Kidney (tissue), 14 donors: ENCODE data around the gene SPRED3. TPM values are rescaled to one million over a fixed set of nuclear protein-coding genes. Genes with fewer than 3 reads are reported as not detected.

ENCODE experiments used
- DNase-seq, 5 donors: peaks; one replicate each; pipeline ENCODE4 v3.0.0-alpha.2; 2013 to 2020
- FAIRE-seq: peaks from 2 replicates; lab custom pipeline; 2012; peaks lifted over from hg19 to GRCh38; lab: Jason Lieb, UNC
- H3K27ac ChIP-seq, 2 donors: one replicate each; pipeline ENCODE4 v1.7.0; 2013; ENCODE audit warnings: low read depth in 2 of 2, low read length in 2 of 2, inconsistent platforms in 1 of 2
- H3K27me3 ChIP-seq: one replicate; pipeline ENCODE4 v1.7.1; 2013; ENCODE audit warnings: low read length, inconsistent platforms; ENCODE audit not compliant: control insufficient read depth, insufficient read depth
- H3K36me3 ChIP-seq, 3 donors: one replicate each; pipeline versions ENCODE4 v1.7.0 to v1.7.1; 2013; ENCODE audit warnings: low read length in 3 of 3, control low read depth in 1 of 3, inconsistent platforms in 1 of 3; ENCODE audit not compliant: insufficient read depth in 3 of 3, control insufficient read depth in 2 of 3
- H3K4me1 ChIP-seq, 3 donors: one replicate each; pipeline versions ENCODE4 v1.7.0 to v1.7.1; 2013; ENCODE audit warnings: low read length in 3 of 3, inconsistent platforms in 1 of 3, low read depth in 1 of 3; ENCODE audit not compliant: control insufficient read depth in 2 of 3, insufficient read depth in 2 of 3
- H3K4me3 ChIP-seq, 3 donors: one replicate each; pipeline versions ENCODE4 v1.7.0 to v1.8.1; 2013; ENCODE audit warnings: low read length in 3 of 3, control low read depth in 1 of 3, inconsistent platforms in 1 of 3
- H3K9ac ChIP-seq, 3 donors: one replicate each; pipeline versions ENCODE4 v1.7.0 to v1.7.1; 2013; ENCODE audit warnings: low read length in 3 of 3, control low read depth in 1 of 3, inconsistent platforms in 1 of 3
- H3K9me3 ChIP-seq, 3 donors: one replicate each; pipeline versions ENCODE4 v1.7.0 to v1.7.1; 2013; ENCODE audit warnings: low read length in 3 of 3, control low read depth in 1 of 3, inconsistent platforms in 1 of 3; ENCODE audit not compliant: control insufficient read depth in 2 of 3, insufficient read depth in 1 of 3
- intact Hi-C: fragments of 100-400 bp; cut with DNase I; formaldehyde crosslinking; loops from one replicate; pipeline ENCODE4 v1.11.1; 2022
- polyA plus RNA-seq: library from polyadenylated mRNA; stranded (reverse); fragments of 350-450 nt; fragmentation: Illumina TruSeq; extraction: RNeasy Lipid Tissue Mini Kit (QIAGEN cat#74804); gene quantifications from one replicate; pipeline ENCODE4 v1.2.3, GENCODE V29; 2014; ENCODE audit warnings: low read depth, low replicate concordance; ENCODE audit not compliant: insufficient read depth
- total RNA-seq: library from RNA; stranded (reverse); fragmentation: NEBNext Ultra II Directional; extraction: Animal tissue kit (Norgen Biotek cat#: 25700); gene quantifications from one replicate; pipeline ENCODE4 v1.2.1, GENCODE V29; 2021
- TF ChIP-seq, protein P1 (sequence below): IDR thresholded peaks from 3 replicates; pipeline ENCODE4 v1.5.1; 2012; ENCODE audit warnings: mild to moderate bottlenecking, moderate library complexity, borderline replicate concordance; ENCODE audit not compliant: insufficient read depth; ENCODE audit errors: extremely low read depth
- donor health status: control.
- donor health status: control.
- donor health status: control.
- donor health status: control.
- donor health status: control.
- donor health status: DM: yes; HTN: yes; CAD: no.
- donor health status: Normal renal cell carcinoma (clear cell type).

The SPRED3 gene
- total and polyA plus RNA-seq, 2 donors from 2014 or later = 0.17 to 8.7 TPM

DNA sequence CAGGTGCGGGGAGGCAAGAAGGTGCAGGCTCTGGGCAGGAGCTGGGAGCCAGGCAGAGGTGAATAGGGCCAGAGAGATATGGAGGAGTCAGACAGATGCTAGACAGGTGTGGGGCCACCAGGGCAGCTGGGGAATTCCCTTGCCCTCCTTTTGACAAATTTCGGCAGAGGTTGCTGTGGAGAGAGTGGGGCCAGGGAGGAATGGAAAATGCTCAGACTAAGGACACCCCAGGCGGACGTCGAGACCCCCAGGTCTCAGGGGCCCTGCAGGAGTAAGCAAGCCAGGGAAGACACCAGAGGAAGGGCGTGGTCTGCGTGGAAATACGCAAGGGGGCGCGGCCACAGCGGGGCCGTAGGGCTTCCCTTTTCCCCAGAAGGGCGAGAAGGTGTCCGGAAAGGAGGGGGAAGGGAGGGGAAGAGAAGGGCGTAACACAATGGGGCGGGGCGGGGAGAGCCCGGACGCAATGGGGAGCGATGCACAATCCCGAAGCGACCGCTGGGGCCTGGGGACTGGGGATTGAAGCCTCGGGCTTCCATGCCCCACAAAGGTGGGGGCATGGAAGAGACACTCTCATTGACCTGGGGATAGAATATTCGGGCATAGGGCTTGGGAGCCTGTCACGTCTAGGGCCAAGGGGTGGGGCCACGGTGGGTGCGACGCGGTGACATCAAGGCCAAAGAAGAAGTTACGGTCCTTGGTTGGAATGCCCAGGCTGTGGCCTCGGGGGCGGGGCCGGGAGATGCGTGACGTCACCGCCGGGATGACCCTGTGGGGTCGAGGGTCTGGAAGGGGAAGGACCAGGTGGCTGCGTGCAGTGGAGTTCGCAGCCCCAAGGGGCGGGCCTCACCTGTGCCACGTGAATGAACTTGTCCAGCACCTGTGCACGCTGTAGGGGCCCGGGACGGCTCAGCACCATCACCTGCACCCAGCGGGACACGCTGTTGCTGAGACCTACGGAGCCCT, 29.3 kb downstream of the SPRED3 start:
- peaks cover 0 to 5% (median 0%) of the 10 kb centered on the region in 3 donors for H3K4me1 ChIP-seq
- DNase-seq (peak; percentile 51 to 85 (median 67)), FAIRE-seq (no peak)
- no peak overlapping the region for H3K9ac ChIP-seq
- peak overlapping the region in 2 of 3 donors; percentile 34 to 39 for H3K4me3 ChIP-seq
- TF ChIP-seq, protein P1, sequence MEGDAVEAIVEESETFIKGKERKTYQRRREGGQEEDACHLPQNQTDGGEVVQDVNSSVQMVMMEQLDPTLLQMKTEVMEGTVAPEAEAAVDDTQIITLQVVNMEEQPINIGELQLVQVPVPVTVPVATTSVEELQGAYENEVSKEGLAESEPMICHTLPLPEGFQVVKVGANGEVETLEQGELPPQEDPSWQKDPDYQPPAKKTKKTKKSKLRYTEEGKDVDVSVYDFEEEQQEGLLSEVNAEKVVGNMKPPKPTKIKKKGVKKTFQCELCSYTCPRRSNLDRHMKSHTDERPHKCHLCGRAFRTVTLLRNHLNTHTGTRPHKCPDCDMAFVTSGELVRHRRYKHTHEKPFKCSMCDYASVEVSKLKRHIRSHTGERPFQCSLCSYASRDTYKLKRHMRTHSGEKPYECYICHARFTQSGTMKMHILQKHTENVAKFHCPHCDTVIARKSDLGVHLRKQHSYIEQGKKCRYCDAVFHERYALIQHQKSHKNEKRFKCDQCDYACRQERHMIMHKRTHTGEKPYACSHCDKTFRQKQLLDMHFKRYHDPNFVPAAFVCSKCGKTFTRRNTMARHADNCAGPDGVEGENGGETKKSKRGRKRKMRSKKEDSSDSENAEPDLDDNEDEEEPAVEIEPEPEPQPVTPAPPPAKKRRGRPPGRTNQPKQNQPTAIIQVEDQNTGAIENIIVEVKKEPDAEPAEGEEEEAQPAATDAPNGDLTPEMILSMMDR = no peak
- H3K36me3 ChIP-seq = no peaks in the 10 kb centered on the region
- no peak overlapping the region for H3K27ac ChIP-seq
- no peaks in the 10 kb centered on the region for H3K9me3 ChIP-seq
- H3K27me3 ChIP-seq = no peaks in the 10 kb centered on the region
- intact Hi-C loops = no loop called here

DNA sequence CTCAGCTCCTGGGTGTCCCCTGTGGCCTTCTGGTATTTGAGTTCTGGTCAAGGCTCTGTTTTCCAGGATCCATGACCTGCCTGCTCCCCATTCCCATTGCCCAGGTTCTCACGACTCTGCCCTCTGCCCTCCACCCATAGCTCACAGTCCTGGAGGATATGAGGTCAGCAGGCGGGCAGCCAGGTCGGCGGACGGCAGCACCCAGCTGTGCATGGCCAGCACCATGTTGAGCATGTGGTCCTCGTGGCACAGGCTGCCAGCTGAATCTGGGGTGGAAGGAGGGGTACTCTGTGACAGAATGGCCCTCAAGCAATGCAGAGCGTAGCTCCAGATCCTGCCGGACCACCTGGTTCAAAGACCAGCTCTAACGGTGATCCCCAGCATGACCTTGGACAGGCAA, 32.4 kb downstream of the SPRED3 start:
- intact Hi-C loops = no loop called here
- H3K27ac ChIP-seq = no peak overlapping the region
- no peaks in the 10 kb centered on the region for H3K9me3 ChIP-seq
- H3K27me3 ChIP-seq = no peaks in the 10 kb centered on the region
- TF ChIP-seq, protein P1 = no peak
- peaks cover 0 to 5% (median 0%) of the 10 kb centered on the region in 3 donors for H3K4me1 ChIP-seq
- FAIRE-seq = no peak
- H3K4me3 ChIP-seq = no peak overlapping the region
- H3K9ac ChIP-seq = no peak overlapping the region
- DNase-seq = peak in 1 of 5 donors; percentile 68
- no peaks in the 10 kb centered on the region for H3K36me3 ChIP-seq

DNA sequence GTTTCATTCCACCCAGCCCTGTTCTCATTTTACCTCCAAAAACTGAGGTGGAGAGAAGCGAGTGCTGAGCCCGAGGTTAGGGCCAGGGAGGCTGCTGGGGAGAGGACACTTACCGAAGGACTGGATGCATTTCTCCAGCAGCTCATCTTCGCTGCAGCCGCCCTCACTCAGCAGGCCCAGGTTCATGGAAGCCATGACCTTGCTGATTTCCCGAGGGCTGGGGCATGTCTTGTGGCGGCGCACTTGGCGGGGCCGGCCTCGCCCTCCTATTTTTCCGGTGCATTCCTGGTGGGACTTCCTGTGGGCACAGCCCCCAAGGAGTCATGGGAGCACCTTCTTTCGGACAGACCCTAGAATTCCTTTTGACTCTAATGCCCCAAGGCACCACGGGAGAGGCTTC, 33.4 kb downstream of the SPRED3 start:
- Histone ChIP-seq H3K27ac (no peak overlapping the region), H3K36me3 (no peaks in the 10 kb centered on the region), H3K9me3 (no peaks in the 10 kb centered on the region), H3K4me1 (peaks cover 0 to 5% (median 0%) of the 10 kb centered on the region in 3 donors), H3K27me3 (no peaks in the 10 kb centered on the region), H3K4me3 (no peak overlapping the region), H3K9ac (no peak overlapping the region)
- intact Hi-C loops = no loop called here
- TF ChIP-seq, protein P1 = no peak
- DNase-seq (no peak), FAIRE-seq (no peak)
